Measurements from ENCODE around the gene EFCC1.
"Not testable (repeated sequence)": the region's sequence is repeated elsewhere in the genome, so short reads cannot be mapped to it uniquely, and the experiment has no call there.

EFCC1 gene

GRCh38 chr3:129085165-129085715 lies 84.1 kb downstream of the EFCC1 start:
- DNase-seq = no peak

GRCh38 chr3:129085818-129086217 lies 84.7 kb downstream of the EFCC1 start:
- DNase-seq = no peak

- no peak for DNase-seq
Measured at GRCh38 chr3:129087138-129087702, 86.1 kb downstream of the EFCC1 start.

DNA sequence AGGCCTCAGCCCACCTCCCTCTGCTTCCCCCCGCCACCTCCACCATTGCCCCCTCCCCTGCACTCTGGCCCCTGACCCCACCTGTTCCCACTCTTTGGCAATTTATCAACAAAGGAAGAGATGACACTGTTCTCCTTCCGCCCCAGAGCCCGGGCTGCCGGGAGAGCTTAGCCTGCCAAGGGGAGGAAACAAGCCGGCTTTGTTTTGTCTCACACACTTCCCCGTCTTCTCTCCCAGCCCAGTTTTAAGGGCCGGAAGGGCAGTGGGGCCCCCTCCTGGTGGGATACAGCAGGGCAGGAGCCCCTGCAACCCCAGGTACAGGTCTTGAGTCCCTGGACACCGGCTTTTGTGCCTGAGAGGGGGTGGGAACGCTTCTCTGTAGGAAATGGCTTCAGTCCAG lies 86.8 kb downstream of the EFCC1 start:
- not testable (repeated sequence) for DNase-seq

GRCh38 chr3:129088312-129088711 lies 87.2 kb downstream of the EFCC1 start:
- DNase-seq = not testable (repeated sequence)
